Karpas-422 (cell line): ENCODE measurements around the gene NAA50. TPM values are rescaled to one million over a fixed set of nuclear protein-coding genes. Genes with fewer than 3 reads are reported as not detected.

ENCODE experiments used
- DNase-seq: peaks from one replicate; pipeline ENCODE4 v3.0.0-alpha.2; 2015
- H2AFZ ChIP-seq: fragments of 200-600 bp; sonication (generic); 2 replicates; pipeline ENCODE4 v1.6.1; 2014; ENCODE audit warnings: antibody characterized with exemption, low read length, mixed read lengths
- H3K27ac ChIP-seq: fragments of 200-600 bp; sonication (generic); 2 replicates; pipeline ENCODE4 v1.5.1; 2014; ENCODE audit warnings: mild to moderate bottlenecking, low read length, moderate library complexity
- H3K27me3 ChIP-seq: fragments of 200-600 bp; sonication (generic); 2 replicates; pipeline ENCODE4 v1.6.1; 2014; ENCODE audit warnings: low read length, mixed read lengths
- H3K36me3 ChIP-seq: fragments of 200-600 bp; sonication (generic); 2 replicates; pipeline ENCODE4 v1.6.1; 2014; ENCODE audit warnings: low read length, mixed read lengths; ENCODE audit not compliant: insufficient read depth
- H3K4me1 ChIP-seq: fragments of 200-600 bp; sonication (generic); 2 replicates; pipeline ENCODE4 v1.6.1; 2014; ENCODE audit warnings: mild to moderate bottlenecking, low read length, mixed read lengths
- H3K4me2 ChIP-seq: fragments of 200-600 bp; sonication (generic); 2 replicates; pipeline ENCODE4 v1.6.1; 2014; ENCODE audit warnings: low read length, low read depth, mild to moderate bottlenecking; ENCODE audit not compliant: poor library complexity, severe bottlenecking
- H3K4me3 ChIP-seq: fragments of 200-600 bp; sonication (generic); 2 replicates; pipeline ENCODE4 v1.5.1; 2014; ENCODE audit warnings: mild to moderate bottlenecking, antibody characterized with exemption, low read length, mixed read lengths
- H3K79me2 ChIP-seq: fragments of 200-600 bp; sonication (generic); 2 replicates; pipeline ENCODE4 v1.6.1; 2014; ENCODE audit warnings: mild to moderate bottlenecking, low read length, mixed read lengths
- H3K9ac ChIP-seq: fragments of 200-600 bp; sonication (generic); 2 replicates; pipeline ENCODE4 v1.6.0; 2014; ENCODE audit warnings: low read length
- H3K9me2 ChIP-seq: fragments of 200-600 bp; sonication (generic), shearing (Covaris generic); replicated peaks from 2 replicates; pipeline ENCODE4 v1.6.0; 2014; ENCODE audit warnings: mild to moderate bottlenecking, low read length, moderate library complexity; ENCODE audit not compliant: insufficient read depth
- H3K9me3 ChIP-seq: fragments of 300-700, 200-600 bp; sonication (generic); 2 replicates; pipeline ENCODE4 v1.6.1; 2014; ENCODE audit warnings: low read length, mixed read lengths
- H4K20me1 ChIP-seq: fragments of 200-600 bp; sonication (generic); 2 replicates; pipeline ENCODE4 v1.6.1; 2014; ENCODE audit warnings: mild to moderate bottlenecking, antibody characterized with exemption, low read length, low read depth; ENCODE audit not compliant: insufficient read depth
- total RNA-seq: library from RNA; depleted of rRNA; stranded (reverse); fragments of >200 nt; shearing (Covaris generic); gene quantifications from 2 replicates; pipeline ENCODE4 v1.2.3, GENCODE V29; 2014; ENCODE audit warnings: low replicate concordance

Gene NAA50
- total RNA-seq, 1 experiment from 2014 or later: 181 TPM

DNA sequence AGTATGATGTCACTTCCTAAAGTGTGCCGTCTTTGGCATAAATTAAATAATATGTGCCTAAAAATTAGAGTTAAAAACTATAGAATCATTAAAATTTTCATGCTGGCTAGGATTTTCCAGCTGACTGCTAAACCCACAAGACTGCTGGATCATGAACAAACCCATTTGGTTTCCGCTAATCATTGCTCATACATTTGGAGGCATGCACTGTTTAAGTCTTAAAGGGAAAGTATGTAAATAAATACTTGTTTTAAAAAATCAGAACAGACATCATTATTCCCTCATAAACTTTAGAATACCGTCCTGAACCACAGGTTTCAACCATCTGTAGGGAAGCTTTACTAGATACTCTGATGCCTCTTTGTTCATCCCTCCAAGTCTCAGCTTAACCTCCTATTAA, 27.3 kb upstream of the NAA50 start:
- Histone ChIP-seq H3K27me3 (no peaks in the 10 kb centered on the region), H3K4me2 (no peak overlapping the region), H4K20me1 (no peaks in the 10 kb centered on the region), H3K36me3 (no peaks in the 10 kb centered on the region), H3K4me1 (peaks cover 4% of the 10 kb centered on the region; the same call in 1 of the 2 replicates), H2AFZ (no peak overlapping the region), H3K9me3 (no peaks in the 10 kb centered on the region), H3K9ac (no peak overlapping the region), H3K9me2 (no peaks in the 10 kb centered on the region), H3K79me2 (peaks cover 79% of the 10 kb centered on the region), H3K4me3 (no peak overlapping the region), H3K27ac (no peak overlapping the region)
- no peak for DNase-seq

DNA sequence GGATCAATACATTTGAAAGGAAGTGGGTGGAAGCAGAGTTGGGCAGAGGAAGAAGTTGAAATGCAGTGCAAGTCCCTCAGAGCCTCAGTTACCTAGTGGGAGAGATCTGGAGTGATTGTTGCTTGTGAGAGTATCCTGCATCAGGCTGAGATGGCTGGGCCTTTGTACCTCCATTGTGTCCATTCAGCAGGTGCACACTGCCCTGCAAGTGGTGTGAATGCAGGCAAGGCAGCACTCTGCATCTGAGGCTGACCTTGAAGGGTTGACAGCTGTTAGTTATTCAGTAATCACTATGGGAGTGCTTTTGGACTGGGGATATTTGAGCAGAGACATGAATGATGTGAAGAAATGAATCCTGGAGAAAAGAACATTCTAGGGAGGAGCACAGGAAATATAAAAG, 25.9 kb upstream of the NAA50 start:
- Histone ChIP-seq H3K4me1 (peaks cover 4% of the 10 kb centered on the region; the same call in 1 of the 2 replicates), H2AFZ (no peak overlapping the region), H3K9ac (no peak overlapping the region), H3K36me3 (no peaks in the 10 kb centered on the region), H4K20me1 (no peaks in the 10 kb centered on the region), H3K27me3 (no peaks in the 10 kb centered on the region), H3K9me3 (no peaks in the 10 kb centered on the region), H3K4me3 (no peak overlapping the region), H3K79me2 (peaks cover 82% of the 10 kb centered on the region), H3K4me2 (no peak overlapping the region), H3K27ac (no peak overlapping the region), H3K9me2 (no peaks in the 10 kb centered on the region)
- DNase-seq: no peak

DNA sequence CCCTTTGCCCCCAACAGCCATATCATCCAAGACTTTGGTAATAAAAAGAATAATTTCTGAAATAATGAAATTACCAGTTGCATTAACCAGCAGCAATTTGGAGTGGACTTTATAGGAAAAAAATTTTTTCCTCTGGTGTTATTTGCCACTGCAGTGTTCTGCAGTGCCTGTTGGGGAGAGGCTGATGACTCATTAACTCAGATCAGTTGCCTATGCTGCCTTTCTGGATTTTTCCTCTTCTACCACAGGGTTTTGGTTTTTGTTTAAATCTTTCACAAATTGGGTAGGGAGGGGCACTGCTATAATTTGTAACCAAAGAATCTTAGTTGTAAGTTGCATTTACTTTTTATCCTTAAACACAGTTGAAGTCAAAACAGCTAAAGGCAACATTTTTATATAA, 23.5 kb upstream of the NAA50 start:
- Histone ChIP-seq H3K9me3 (no peaks in the 10 kb centered on the region), H3K36me3 (no peaks in the 10 kb centered on the region)

DNA sequence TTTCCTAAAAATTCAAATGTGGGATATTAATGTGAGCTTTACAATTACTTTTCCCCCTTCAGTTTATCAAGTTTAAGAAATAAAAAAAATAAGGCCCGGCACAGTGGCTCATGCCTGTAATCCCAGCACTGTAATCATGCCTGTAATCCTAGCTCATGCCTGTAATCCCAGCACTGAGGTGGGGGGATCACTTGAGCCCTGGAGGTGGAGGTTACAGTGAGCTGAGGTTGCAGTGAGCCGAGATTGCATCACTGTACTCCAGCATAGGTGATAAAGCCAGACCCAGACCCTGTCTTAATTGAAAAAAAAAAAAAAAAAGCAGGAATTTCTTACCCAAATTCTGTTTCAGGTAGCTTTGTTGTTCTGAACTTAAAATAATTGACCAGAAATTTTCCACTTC, 18.6 kb upstream of the NAA50 start:
- Histone ChIP-seq H4K20me1 (no peaks in the 10 kb centered on the region), H3K9me3 (no peaks in the 10 kb centered on the region), H3K4me3 (no peak overlapping the region), H3K9ac (no peak overlapping the region), H3K79me2 (peaks cover 80% of the 10 kb centered on the region), H3K27me3 (no peaks in the 10 kb centered on the region), H3K27ac (no peak overlapping the region), H3K9me2 (no peaks in the 10 kb centered on the region), H3K4me2 (no peak overlapping the region), H2AFZ (no peak overlapping the region), H3K36me3 (no peaks in the 10 kb centered on the region), H3K4me1 (no peaks in the 10 kb centered on the region)
- DNase-seq: no peak

More for the DNA sequence above, 23.5 kb upstream of the NAA50 start:
- Histone ChIP-seq H3K27ac (no peak overlapping the region), H3K4me2 (no peak overlapping the region), H3K9me2 (no peaks in the 10 kb centered on the region), H3K79me2 (peaks cover 76% of the 10 kb centered on the region), H4K20me1 (no peaks in the 10 kb centered on the region), H3K4me3 (no peak overlapping the region), H3K4me1 (peaks cover 4% of the 10 kb centered on the region; the same call in 1 of the 2 replicates), H3K27me3 (no peaks in the 10 kb centered on the region), H3K9ac (no peak overlapping the region), H2AFZ (no peak overlapping the region)
- DNase-seq: no peak

DNA sequence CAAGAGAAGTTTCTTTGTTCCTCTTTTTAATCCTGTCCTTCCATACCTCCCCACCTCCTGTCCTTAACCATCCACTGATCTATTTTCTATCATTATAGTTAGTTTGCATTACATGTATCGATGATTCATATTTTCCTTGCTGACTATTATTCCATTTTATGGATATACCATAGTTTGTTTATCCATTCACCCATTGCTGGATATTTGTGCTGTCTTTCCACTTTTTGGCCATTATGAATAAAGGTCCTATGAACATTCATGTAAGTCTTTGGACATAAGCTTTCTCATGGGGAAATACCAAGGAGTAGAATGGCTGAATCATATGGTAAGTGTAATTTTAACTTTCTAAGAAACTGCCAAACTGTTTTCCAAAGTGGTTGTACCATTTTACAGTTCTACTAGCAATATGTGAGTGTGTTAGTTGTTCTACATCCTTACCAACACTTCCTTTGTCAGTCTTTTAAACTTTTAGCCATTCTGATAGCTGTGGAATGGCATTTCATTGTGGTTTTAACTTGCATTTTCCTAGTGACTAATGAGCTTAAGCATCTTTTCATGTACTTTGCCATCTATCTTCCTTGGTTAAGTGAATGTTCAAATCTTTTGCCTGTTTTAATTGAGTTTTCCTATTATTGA, 12.5 kb upstream of the NAA50 start:
- H3K27ac ChIP-seq: no peak overlapping the region
- H3K79me2 ChIP-seq: peaks cover 87% of the 10 kb centered on the region
- H3K36me3 ChIP-seq: peaks cover 17% of the 10 kb centered on the region
- no peak overlapping the region for H3K4me3 ChIP-seq
- no peaks in the 10 kb centered on the region for H3K27me3 ChIP-seq
- peaks cover 20% of the 10 kb centered on the region for H3K9me3 ChIP-seq
- H3K4me2 ChIP-seq: no peak overlapping the region
- H3K4me1 ChIP-seq: peaks cover 15% of the 10 kb centered on the region
- no peak overlapping the region for H3K9ac ChIP-seq
- H2AFZ ChIP-seq: no peak overlapping the region
- no peaks in the 10 kb centered on the region for H4K20me1 ChIP-seq
- DNase-seq: no peak
- no peaks in the 10 kb centered on the region for H3K9me2 ChIP-seq

- Histone ChIP-seq H2AFZ (no peak overlapping the region), H3K27me3 (no peaks in the 10 kb centered on the region), H4K20me1 (no peaks in the 10 kb centered on the region), H3K79me2 (peaks cover 96% of the 10 kb centered on the region), H3K4me2 (peak overlapping the region; percentile 9), H3K36me3 (peaks cover 17% of the 10 kb centered on the region), H3K9me2 (no peaks in the 10 kb centered on the region), H3K9me3 (peaks cover 20% of the 10 kb centered on the region), H3K4me3 (no peak overlapping the region), H3K4me1 (peaks cover 25% of the 10 kb centered on the region), H3K9ac (no peak overlapping the region), H3K27ac (peak overlapping the region; percentile 38; the same call in 1 of the 2 replicates)
- peak; percentile 54 for DNase-seq
These were observed 8.6 kb upstream of the NAA50 start for GRCh38 chr3:113754494-113755159.

DNA sequence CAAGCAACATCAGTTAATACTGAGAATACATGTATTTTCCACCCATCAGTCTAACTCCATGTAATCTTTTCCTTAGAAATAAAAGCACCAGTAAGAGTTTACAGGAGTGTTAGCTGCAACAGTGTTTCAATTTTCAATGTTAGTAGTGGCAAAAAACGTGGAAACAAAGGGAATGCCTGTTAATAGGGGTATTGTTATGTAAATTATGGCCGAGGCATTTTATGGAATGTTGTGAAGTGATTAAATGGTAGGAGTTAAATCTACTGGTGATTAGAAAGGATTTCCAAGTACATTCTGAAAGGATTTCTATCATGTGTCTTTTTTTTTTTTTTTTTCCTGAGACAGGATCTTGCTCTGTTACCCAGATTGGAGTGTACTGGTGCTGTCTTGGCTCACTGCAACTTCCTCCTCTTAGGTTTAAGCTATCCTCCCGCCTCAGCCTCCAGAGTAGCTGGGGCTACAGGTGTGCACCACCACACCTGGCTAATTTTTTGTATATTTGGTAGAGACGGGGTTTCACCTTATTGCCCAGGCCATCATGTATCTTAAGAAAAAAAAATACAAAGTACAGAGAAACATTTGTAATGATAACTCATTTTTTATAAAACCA, 7.4 kb upstream of the NAA50 start:
- Histone ChIP-seq H3K27ac (no peak overlapping the region), H4K20me1 (no peaks in the 10 kb centered on the region), H3K36me3 (peaks cover 11% of the 10 kb centered on the region), H3K79me2 (peaks cover 98% of the 10 kb centered on the region), H2AFZ (no peak overlapping the region), H3K9ac (no peak overlapping the region), H3K9me3 (peaks cover 15% of the 10 kb centered on the region), H3K4me2 (no peak overlapping the region), H3K9me2 (no peaks in the 10 kb centered on the region), H3K4me1 (peaks cover 36% of the 10 kb centered on the region), H3K27me3 (no peaks in the 10 kb centered on the region), H3K4me3 (no peak overlapping the region)
- no peak for DNase-seq

GRCh38 chr3:113751141-113751540, 5.1 kb upstream of the NAA50 start:
- no peaks in the 10 kb centered on the region for H3K36me3 ChIP-seq
- H3K9ac ChIP-seq: no peak overlapping the region
- peaks cover 46% of the 10 kb centered on the region for H3K4me1 ChIP-seq
- DNase-seq: no peak
- no peaks in the 10 kb centered on the region for H3K27me3 ChIP-seq
- no peaks in the 10 kb centered on the region for H3K9me3 ChIP-seq
- no peak overlapping the region for H2AFZ ChIP-seq
- H3K27ac ChIP-seq: 0 out of 2 replicates have a peak overlapping the region, but pooled peaks have one; percentile 12
- no peaks in the 10 kb centered on the region for H4K20me1 ChIP-seq
- peak overlapping the region; percentile 11 for H3K4me2 ChIP-seq
- H3K4me3 ChIP-seq: no peak overlapping the region
- no peaks in the 10 kb centered on the region for H3K9me2 ChIP-seq
- peaks cover 90% of the 10 kb centered on the region for H3K79me2 ChIP-seq
